ENCODE results near the gene CLINT1. TPM values are rescaled to one million over a fixed set of nuclear protein-coding genes. Genes with fewer than 3 reads are reported as not detected.

CLINT1 gene
- total RNA-seq, 1 experiment from 2014 or later: 79.6 TPM

GRCh38 chr5:157761690-157762621 is 97.0 kb downstream of the CLINT1 start:
- Mint-ChIP-seq H3K9me3 (no peaks in the 10 kb centered on the region), H3K4me1 (no peaks in the 10 kb centered on the region), H3K36me3 (no peaks in the 10 kb centered on the region), H3K27ac (no peak overlapping the region), H3K4me3 (no peak overlapping the region), H3K27me3 (ENCODE audit: low read depth) (no peaks in the 10 kb centered on the region)
- POLR2A ChIA-PET: no interaction called here
- DNase-seq (ENCODE audit: low spot score) (no peak), ATAC-seq (peak; percentile 98)
- TF ChIP-seq CTCF (IDR thresholded peaks at IDR 0.05) (peak; percentile 67), ETV6 (CRISPR knock-in tag; IDR thresholded peaks at IDR 0.05) (no peak)
- CTCF ChIA-PET: interaction anchor here (0.6 to 4.3 kb wide), 7 partner anchors 13 to 1683 kb away, joined by 3 to 20 read pairs (median 4); partner anchors contain the start of gene LSM11

- no peaks in the 10 kb centered on the region for H3K27me3 Mint-ChIP-seq (ENCODE audit: low read depth)
- H3K27ac Mint-ChIP-seq: no peak overlapping the region
- TF ChIP-seq PRDM15 (CRISPR knock-in tag; IDR thresholded peaks at IDR 0.05): no peak
- TF ChIP-seq NFYB (CRISPR knock-in tag; conservative IDR thresholded peaks at IDR 0.05; ENCODE audit: low read depth): no peak
- TF ChIP-seq SP1 (CRISPR knock-in tag; conservative IDR thresholded peaks at IDR 0.05): no peak
- no peak for TF ChIP-seq ATF3 (CRISPR knock-in tag; conservative IDR thresholded peaks at IDR 0.05)
- no peak for TF ChIP-seq ZBTB21 (CRISPR knock-in tag; IDR thresholded peaks at IDR 0.05; ENCODE audit: borderline replicate concordance)
- TF ChIP-seq FOXP4 (CRISPR knock-in tag; IDR thresholded peaks at IDR 0.05): no peak
- TF ChIP-seq FOXP1 (CRISPR knock-in tag; IDR thresholded peaks at IDR 0.05; ENCODE audit: borderline replicate concordance): no peak
- no peak for TF ChIP-seq NR1H2 (CRISPR knock-in tag; IDR thresholded peaks at IDR 0.05)
- TF ChIP-seq CBFB (CRISPR knock-in tag; IDR thresholded peaks at IDR 0.05; ENCODE audit: low read depth): no peak
- no peak for TF ChIP-seq NFE2L1 (CRISPR knock-in tag; IDR thresholded peaks at IDR 0.05)
- no peak for TF ChIP-seq ZNF671 (CRISPR knock-in tag; IDR thresholded peaks at IDR 0.05)
- TF ChIP-seq FOXJ3 (CRISPR knock-in tag; IDR thresholded peaks at IDR 0.05; ENCODE audit: borderline replicate concordance): no peak
- TF ChIP-seq EMX1 (CRISPR knock-in tag; IDR thresholded peaks at IDR 0.05): no peak
- TF ChIP-seq E2F4 (CRISPR knock-in tag; IDR thresholded peaks at IDR 0.05; ENCODE audit: borderline replicate concordance, low read depth): no peak
- TF ChIP-seq TP53 (CRISPR knock-in tag; IDR thresholded peaks at IDR 0.05): no peak
- TF ChIP-seq ZNF423 (CRISPR knock-in tag; IDR thresholded peaks at IDR 0.05): no peak
- no peak for TF ChIP-seq SMAD3 (CRISPR knock-in tag; IDR thresholded peaks at IDR 0.05; ENCODE audit: borderline replicate concordance)
- no peak for TF ChIP-seq ATF6 (CRISPR knock-in tag; IDR thresholded peaks at IDR 0.05)
- no peak for TF ChIP-seq SOX15 (CRISPR knock-in tag; IDR thresholded peaks at IDR 0.05)
- TF ChIP-seq HMGA2 (CRISPR knock-in tag; IDR thresholded peaks at IDR 0.05): no peak
- POLR2A ChIA-PET: no interaction called here
- H3K4me3 Mint-ChIP-seq: no peak overlapping the region
- H3K36me3 Mint-ChIP-seq: no peaks in the 10 kb centered on the region
- ATAC-seq (no peak), DNase-seq (ENCODE audit: low spot score) (no peak)
- no peaks in the 10 kb centered on the region for H3K4me1 Mint-ChIP-seq
- H3K9me3 Mint-ChIP-seq: no peaks in the 10 kb centered on the region
- CTCF ChIA-PET: interaction anchor here (0.7 to 1.5 kb wide), 4 partner anchors 13 to 317 kb away, joined by 3 to 4 read pairs (median 3); no protein-coding TSS in a partner anchor
Observed at GRCh38 chr5:157758706-157759105, 100.2 kb downstream of the CLINT1 start.

Data from WTC11 (cell line).